HG03558 (cell line): ENCODE data around the gene CHRNB2.

Source experiments
- ATAC-seq: cut with Tn5 transposase; IDR thresholded peaks from one replicate; pipeline ENCODE4 v1.9.1; 2021; ENCODE audit warnings: moderate number of reproducible peaks; ENCODE audit not compliant: unreplicated experiment; ENCODE audit errors: extremely low read depth

Gene CHRNB2

DNA sequence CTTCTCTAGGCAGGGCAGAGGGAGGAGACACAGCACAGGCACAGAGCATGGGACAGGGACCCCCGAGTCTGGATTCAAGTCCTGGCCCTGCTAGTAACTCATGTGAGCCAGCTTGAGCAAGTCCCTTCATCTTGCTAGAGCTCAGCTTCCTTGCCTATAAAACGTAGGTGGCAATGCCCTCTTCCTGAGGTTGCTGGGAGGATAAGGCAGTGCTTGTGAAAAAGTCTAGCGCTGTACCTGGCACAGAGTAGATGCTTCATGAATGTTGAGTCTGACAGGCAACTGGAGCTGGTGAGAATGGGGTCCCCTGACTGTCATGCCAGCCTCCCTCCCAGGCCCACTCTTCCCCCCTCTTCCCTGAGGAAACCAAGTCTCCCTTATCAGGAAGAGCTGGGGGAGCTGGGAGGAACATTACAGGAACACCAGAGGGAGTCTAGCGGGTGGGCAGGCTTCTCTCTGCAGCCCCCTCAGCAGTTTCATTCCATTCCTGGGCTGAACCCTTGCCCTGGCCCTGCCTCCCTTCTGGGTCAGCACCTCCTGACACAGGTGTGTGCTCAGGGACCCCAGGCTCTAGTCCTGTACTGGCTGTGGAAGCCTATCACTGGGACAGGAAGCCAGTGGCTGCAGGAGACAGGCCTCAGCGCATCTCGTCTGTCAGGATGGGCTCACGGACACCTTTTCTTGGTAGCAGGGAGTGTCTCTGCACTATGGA is 9.9 kb downstream of the CHRNB2 start:
- ATAC-seq = no peak

DNA sequence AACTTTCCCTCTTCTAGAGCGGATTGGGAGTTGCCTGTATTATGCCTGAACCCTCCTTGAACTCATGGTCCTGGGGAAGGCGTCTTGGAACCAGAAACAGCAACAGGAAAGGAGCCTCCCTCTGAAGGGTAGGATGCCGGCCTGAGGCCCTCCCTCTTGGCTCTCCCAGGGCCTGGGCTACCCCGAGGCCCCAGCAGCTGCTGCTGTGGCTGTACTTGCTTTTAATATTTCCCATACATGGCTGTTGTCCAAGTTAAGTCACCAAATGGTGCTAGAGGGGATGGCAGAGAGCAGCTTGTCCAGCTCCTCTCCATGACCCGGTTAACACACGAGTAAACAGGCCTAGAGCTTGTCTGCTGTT is 10.5 kb downstream of the CHRNB2 start:
- no peak for ATAC-seq

GRCh38 chr1:154579374-154579773 is 11.8 kb downstream of the CHRNB2 start:
- ATAC-seq = no peak

DNA sequence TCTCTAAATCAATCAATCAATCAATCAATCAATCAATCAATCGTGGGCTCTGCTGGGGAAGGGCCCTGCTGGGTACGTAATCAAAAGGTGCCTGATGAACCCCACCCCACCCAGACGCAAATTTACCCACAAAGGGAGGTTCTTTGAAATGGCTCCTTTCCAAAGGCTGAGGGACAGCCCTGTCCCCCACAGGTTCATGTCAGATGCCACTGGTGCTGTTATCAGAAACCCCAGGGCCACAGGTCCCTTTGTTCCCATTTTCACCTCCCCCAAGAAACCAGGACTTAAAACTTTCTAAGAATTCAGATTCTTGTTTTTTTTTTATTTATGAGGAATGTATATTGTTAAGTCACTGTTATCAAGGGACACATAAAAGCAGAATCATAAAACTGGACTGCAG is 14.2 kb downstream of the CHRNB2 start:
- ATAC-seq = no peak

GRCh38 chr1:154582885-154583284 is 15.3 kb downstream of the CHRNB2 start:
- no peak for ATAC-seq

DNA sequence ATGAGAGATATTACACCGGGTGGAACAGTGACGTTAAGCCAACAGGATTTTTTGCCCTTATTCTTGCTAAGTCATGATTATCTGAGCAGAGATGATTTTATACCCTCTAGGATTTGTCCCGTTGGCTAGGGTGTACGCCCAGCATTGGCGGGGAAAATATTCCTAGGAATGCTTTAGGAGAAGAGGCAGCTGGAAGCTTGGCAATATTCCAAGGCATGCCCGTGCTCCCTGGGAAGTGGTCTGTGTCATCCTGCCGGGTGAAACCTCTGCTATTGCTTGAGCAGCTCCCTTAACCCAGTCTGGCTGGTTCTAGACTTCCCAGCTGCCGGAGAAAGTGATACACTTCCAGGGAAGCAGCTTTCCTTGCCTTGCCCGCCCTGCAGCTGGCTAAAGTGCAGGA is 16.2 kb downstream of the CHRNB2 start:
- no peak for ATAC-seq

DNA sequence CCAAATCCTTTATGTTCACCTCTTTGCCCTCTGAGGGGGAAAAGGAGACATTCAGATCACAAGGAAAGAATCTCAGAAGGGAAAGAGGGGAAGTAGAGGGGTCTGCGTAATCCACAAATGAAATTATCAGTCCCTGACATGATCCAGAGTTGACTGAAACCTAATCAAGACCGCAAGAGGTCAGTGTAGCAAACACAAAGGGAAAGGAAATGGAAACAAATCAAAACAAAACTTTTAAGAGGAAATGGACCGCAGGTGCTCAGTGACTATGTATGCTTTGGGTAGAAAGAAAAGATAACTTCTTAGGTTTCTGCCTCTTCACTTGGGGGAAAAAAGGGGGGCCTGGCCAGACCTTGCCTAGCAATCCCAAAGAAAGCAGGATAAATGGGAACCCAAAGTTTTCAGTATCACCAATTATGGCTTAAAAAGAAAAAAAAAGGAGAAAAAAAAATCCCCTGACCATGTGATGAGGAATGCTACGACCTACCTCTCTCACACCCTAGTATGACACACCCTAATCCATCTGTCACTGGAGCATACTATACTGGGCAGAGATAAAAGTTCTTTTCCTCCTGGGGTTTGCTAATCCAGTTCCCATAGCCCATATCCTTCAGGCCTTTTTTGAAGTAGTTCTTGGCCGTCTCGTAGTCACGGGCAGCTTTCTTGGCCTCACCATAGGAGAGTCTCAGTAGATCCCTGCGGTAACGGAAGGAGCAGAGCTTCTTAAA is 16.9 kb downstream of the CHRNB2 start:
- no peak for ATAC-seq

GRCh38 chr1:154586231-154586630 is 18.7 kb downstream of the CHRNB2 start:
- ATAC-seq = no peak

- no peak for ATAC-seq
These were observed 19.1 kb downstream of the CHRNB2 start for GRCh38 chr1:154586641-154587040.

- no peak for ATAC-seq
These were observed 22.2 kb downstream of the CHRNB2 start for GRCh38 chr1:154589780-154590179.

- no peak for ATAC-seq
These were observed 23.2 kb downstream of the CHRNB2 start for GRCh38 chr1:154590756-154591155.

GRCh38 chr1:154591206-154591605 is 23.6 kb downstream of the CHRNB2 start:
- no peak for ATAC-seq

DNA sequence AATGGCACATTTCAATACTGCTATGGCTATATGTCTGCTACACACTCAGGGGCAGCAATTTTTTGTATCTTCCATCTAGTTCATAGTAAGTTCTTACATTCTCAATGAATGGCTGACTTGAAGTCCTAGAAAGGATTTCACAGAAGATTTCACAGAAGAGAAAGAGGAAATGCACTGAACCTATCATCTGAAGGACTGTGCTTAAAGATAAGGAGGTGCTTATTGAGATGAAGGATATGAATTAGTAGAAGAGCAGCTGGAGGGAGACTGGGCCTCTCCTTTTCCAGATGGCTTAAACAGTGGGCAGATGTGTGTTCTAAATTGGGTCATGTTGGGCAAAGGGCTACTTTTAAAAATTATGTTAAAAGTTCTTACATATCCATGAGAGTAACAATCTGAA is 25.8 kb downstream of the CHRNB2 start:
- no peak for ATAC-seq

- ATAC-seq = no peak
These were observed 27.2 kb downstream of the CHRNB2 start for GRCh38 chr1:154594811-154595210.

- ATAC-seq = no peak
These were observed 28.0 kb downstream of the CHRNB2 start for GRCh38 chr1:154595621-154596020.

GRCh38 chr1:154598871-154599635 is 31.5 kb downstream of the CHRNB2 start:
- no peak for ATAC-seq

GRCh38 chr1:154599658-154600057 is 32.1 kb downstream of the CHRNB2 start:
- no peak for ATAC-seq

DNA sequence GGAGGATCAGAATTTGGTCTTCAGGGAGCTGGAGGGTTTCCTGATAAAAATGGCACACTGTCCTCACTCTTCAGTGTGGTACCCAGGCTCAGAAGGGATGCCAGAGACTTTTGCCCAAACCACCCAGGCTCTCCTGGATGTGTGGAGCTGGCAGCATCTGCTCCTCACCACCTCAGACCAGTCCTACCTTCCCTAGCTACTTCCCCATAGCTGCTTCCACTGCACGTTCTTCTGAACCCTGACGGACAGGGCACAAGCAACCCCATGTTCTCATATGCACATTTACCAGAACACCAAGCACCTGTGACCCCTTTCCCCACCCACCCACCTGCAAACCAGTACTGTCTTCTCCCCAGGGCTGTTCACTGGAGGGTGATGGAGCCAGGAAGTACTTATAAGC is 35.7 kb downstream of the CHRNB2 start:
- no peak for ATAC-seq

DNA sequence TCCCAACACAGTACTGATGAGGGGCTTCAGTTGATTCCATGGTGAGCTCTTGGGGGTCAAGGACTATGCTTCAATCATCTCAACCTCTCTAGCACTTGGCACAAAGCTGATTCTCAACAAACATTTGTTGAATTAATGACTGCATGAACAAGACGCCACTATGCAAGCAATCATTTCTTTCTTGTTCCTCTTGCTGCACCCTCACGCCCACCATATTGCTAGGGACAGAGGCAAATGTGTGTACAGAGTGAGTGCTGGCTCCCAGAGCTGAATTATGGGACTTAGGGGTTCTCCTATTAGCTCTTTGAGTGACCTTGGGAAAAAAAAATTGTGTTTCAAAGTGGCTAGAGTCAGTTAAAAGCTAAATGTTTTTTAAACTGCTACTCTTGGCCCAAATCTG is 38.0 kb downstream of the CHRNB2 start:
- no peak for ATAC-seq

GRCh38 chr1:154607106-154607608 is 39.6 kb downstream of the CHRNB2 start:
- ATAC-seq = no peak
